Progenitor cell of endocrine pancreas (in vitro differentiated cells): ENCODE results near the gene RBM3. TPM values are rescaled to one million over a fixed set of nuclear protein-coding genes. Genes with fewer than 3 reads are reported as not detected.

Experiments used
- DNase-seq: peaks from one replicate; pipeline ENCODE4 v3.0.0; 2021; ENCODE audit warnings: low spot score; ENCODE audit not compliant: unreplicated experiment
- H3K27ac Mint-ChIP-seq: 2 replicates; pipeline ENCODE4 v1.8.0; 2021; ENCODE audit warnings: mild to moderate bottlenecking, moderate library complexity, mixed read lengths
- H3K27me3 Mint-ChIP-seq: 2 replicates; pipeline ENCODE4 v1.8.0; 2021; ENCODE audit warnings: mixed read lengths
- H3K36me3 Mint-ChIP-seq: 2 replicates; pipeline ENCODE4 v1.8.0; 2022; ENCODE audit warnings: mixed read lengths; ENCODE audit not compliant: insufficient read depth
- H3K4me1 Mint-ChIP-seq: 2 replicates; pipeline ENCODE4 v1.8.0; 2021; ENCODE audit warnings: low read depth, mixed read lengths
- H3K4me3 Mint-ChIP-seq: 2 replicates; pipeline ENCODE4 v1.8.0; 2021; ENCODE audit warnings: low read depth, mild to moderate bottlenecking, moderate library complexity, mixed read lengths
- H3K9me3 Mint-ChIP-seq: 2 replicates; pipeline ENCODE4 v1.8.0; 2021; ENCODE audit warnings: low read depth, mixed read lengths
- total RNA-seq: library from RNA; stranded (reverse); gene quantifications from 2 replicates; pipeline ENCODE4 v1.2.1, GENCODE V29; 2021
- TF ChIP-seq, protein P1 (sequence below): fragments of 200-600 bp; sonication (generic); IDR thresholded peaks from one replicate; pipeline ENCODE4 v1.5.0; 2021; ENCODE audit warnings: antibody characterized with exemption, mild to moderate bottlenecking; ENCODE audit not compliant: unreplicated experiment

Gene RBM3
- total RNA-seq, 1 donor from 2014 or later = 140 TPM

DNA sequence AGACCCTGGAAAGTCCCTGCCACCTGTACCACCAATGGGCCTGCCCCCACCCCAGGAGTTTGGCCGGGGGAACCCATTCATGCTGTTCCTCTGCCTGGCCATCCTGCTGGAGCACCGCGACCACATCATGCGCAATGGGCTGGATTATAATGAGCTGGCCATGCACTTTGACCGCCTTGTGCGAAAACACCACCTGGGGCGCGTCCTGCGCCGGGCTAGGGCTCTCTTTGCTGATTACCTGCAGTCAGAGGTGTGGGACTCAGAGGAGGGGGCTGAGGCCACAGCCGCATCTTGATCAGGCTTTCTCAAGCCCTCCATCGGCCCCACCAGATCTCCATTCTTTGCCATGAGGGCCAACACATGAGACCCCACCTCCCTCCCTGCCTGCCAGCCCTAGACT is 13.6 kb upstream of the RBM3 start:
- H3K9me3 Mint-ChIP-seq = peaks cover under 1% of the 10 kb centered on the region
- H3K27me3 Mint-ChIP-seq = no peaks in the 10 kb centered on the region
- TF ChIP-seq, protein P1, sequence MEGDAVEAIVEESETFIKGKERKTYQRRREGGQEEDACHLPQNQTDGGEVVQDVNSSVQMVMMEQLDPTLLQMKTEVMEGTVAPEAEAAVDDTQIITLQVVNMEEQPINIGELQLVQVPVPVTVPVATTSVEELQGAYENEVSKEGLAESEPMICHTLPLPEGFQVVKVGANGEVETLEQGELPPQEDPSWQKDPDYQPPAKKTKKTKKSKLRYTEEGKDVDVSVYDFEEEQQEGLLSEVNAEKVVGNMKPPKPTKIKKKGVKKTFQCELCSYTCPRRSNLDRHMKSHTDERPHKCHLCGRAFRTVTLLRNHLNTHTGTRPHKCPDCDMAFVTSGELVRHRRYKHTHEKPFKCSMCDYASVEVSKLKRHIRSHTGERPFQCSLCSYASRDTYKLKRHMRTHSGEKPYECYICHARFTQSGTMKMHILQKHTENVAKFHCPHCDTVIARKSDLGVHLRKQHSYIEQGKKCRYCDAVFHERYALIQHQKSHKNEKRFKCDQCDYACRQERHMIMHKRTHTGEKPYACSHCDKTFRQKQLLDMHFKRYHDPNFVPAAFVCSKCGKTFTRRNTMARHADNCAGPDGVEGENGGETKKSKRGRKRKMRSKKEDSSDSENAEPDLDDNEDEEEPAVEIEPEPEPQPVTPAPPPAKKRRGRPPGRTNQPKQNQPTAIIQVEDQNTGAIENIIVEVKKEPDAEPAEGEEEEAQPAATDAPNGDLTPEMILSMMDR = no peak
- H3K4me1 Mint-ChIP-seq = no peaks in the 10 kb centered on the region
- peaks cover 3% of the 10 kb centered on the region for H3K36me3 Mint-ChIP-seq
- no peak overlapping the region for H3K4me3 Mint-ChIP-seq
- no peak for DNase-seq
- H3K27ac Mint-ChIP-seq = no peak overlapping the region

DNA sequence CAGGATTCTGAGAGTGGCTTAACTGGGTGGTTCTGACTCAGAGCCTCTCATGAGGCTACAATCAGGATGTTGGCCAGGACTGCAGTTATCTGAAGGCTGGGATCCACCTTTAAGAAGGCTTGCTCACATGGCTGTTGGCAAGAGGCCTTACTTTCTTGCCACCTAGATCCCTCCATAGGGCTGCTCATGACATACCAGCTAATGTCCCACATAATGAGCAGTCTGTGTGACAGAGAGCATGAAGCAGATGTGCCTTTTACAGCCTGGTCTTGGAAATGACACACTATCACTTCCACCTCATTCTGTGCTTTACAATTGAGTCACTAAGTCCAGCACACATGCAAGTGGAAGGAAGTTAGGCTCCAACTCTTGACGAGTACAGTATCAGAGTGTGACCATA is 4.3 kb upstream of the RBM3 start:
- DNase-seq = no peak
- Mint-ChIP-seq H3K27me3 (no peaks in the 10 kb centered on the region), H3K4me1 (peaks cover 2% of the 10 kb centered on the region), H3K4me3 (no peak overlapping the region), H3K36me3 (peaks cover 1% of the 10 kb centered on the region), H3K9me3 (peaks cover 6% of the 10 kb centered on the region), H3K27ac (no peak overlapping the region)
- TF ChIP-seq, protein P1 = no peak

DNA sequence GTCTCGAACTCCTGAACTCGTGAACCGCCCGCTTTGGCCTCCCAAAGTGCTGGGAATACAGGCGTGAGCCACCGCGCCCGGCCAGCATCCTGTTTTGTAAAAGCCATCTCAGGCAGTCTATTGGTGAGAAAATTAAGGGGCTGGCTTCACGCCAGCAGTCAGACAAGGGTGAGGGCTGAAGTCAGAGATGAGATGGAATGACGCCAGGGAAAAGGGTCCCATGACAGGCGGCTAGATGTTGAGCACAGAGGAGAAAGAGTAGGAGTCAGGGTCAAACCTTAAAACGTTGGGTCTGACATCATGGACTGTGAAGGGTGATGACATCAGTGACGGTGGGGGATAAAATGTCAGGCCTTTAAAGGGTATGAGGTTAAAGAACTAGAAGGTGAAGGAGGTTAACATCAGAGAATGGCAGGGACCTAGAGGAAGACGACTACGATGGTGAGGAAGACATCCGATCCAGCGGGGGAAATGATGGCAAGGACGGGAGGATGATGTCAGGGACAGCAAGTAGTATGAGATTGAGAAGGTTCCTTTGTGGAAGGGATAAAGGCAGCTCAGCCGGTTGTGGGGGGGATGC is 504 bp upstream of the RBM3 start:
- H3K4me1 Mint-ChIP-seq = peaks cover 8% of the 10 kb centered on the region
- H3K9me3 Mint-ChIP-seq = peaks cover 8% of the 10 kb centered on the region
- H3K27ac Mint-ChIP-seq = peak overlapping the region; percentile 99
- TF ChIP-seq, protein P1 = no peak
- peak overlapping the region; percentile 93 for H3K4me3 Mint-ChIP-seq
- no peak for DNase-seq
- no peaks in the 10 kb centered on the region for H3K27me3 Mint-ChIP-seq
- H3K36me3 Mint-ChIP-seq = peaks cover 16% of the 10 kb centered on the region

DNA sequence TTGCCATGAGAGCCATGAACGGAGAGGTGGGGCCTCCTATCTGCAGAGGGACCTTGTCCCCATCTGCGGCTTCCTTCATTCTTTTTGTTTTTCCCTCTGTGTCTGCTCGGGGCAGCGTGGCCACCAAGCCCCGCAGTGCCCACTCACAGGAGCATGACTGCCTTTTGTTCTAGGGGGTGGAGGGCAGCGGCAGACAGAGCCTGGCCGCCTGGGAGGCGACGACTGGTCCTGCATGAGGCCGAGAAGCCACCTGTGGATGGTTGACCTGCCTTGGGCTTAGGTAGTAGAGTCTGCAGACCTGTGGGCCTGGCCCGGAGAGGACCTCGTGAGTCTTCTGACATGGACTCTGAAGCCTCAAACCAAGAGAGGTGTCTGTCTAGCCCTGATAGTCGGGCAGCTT is 1.4 kb downstream of the RBM3 start:
- H3K4me1 Mint-ChIP-seq = peaks cover 9% of the 10 kb centered on the region
- no peak for DNase-seq
- H3K36me3 Mint-ChIP-seq = peaks cover 22% of the 10 kb centered on the region
- TF ChIP-seq, protein P1 = no peak
- peak overlapping the region; percentile 99 for H3K27ac Mint-ChIP-seq
- H3K4me3 Mint-ChIP-seq = peak overlapping the region; percentile 93
- H3K27me3 Mint-ChIP-seq = no peaks in the 10 kb centered on the region
- peaks cover 15% of the 10 kb centered on the region for H3K9me3 Mint-ChIP-seq

DNA sequence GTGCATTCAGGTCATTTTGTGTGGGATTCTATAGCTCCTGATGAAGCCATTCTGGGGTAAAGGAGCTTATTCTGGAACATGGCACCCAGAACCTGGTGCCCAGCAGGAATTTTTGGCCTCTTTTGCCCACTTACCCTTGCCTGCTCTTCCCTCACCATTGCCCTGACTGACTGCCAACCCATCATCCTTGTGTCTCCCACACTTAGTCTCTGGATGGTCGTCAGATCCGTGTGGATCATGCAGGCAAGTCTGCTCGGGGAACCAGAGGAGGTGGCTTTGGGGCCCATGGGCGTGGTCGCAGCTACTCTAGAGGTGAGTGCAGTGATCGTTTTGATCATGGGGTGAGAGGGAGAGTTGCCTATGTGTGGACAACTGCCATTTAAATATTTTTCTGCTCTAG is 1.8 kb downstream of the RBM3 start:
- no peak overlapping the region for H3K27ac Mint-ChIP-seq
- H3K27me3 Mint-ChIP-seq = no peaks in the 10 kb centered on the region
- H3K4me1 Mint-ChIP-seq = peaks cover 9% of the 10 kb centered on the region
- H3K36me3 Mint-ChIP-seq = peaks cover 22% of the 10 kb centered on the region
- TF ChIP-seq, protein P1 = no peak
- peaks cover 15% of the 10 kb centered on the region for H3K9me3 Mint-ChIP-seq
- peak overlapping the region; percentile 93 for H3K4me3 Mint-ChIP-seq
- DNase-seq = no peak
